Neuronal stem cell (in vitro differentiated cells): Measurements from ENCODE around the gene PTGES3L.

ENCODE experiments used
- DNase-seq: peaks from one replicate; pipeline ENCODE4 v3.0.0-alpha.2; 2013; ENCODE audit warnings: low spot score
- H2AFZ ChIP-seq: one replicate; pipeline ENCODE4 v1.6.1; 2013; ENCODE audit warnings: mild to moderate bottlenecking, low read length, inconsistent platforms
- H2AK5ac ChIP-seq: 2 replicates; pipeline ENCODE4 v1.6.1; 2013; ENCODE audit warnings: low read depth, mild to moderate bottlenecking, inconsistent platforms, low read length, moderate library complexity, mixed read lengths
- H2BK120ac ChIP-seq: 2 replicates; pipeline ENCODE4 v1.6.1; 2013; ENCODE audit warnings: low read depth, mild to moderate bottlenecking, inconsistent platforms, low read length, moderate library complexity, mixed read lengths
- H2BK12ac ChIP-seq: one replicate; pipeline ENCODE4 v1.6.1; 2013; ENCODE audit warnings: low read length, inconsistent platforms
- H2BK15ac ChIP-seq: 2 replicates; pipeline ENCODE4 v1.6.1; 2013; ENCODE audit warnings: mild to moderate bottlenecking, low read length, inconsistent platforms, mixed read lengths
- H2BK5ac ChIP-seq: one replicate; pipeline ENCODE4 v1.6.1; 2013; ENCODE audit warnings: inconsistent platforms, mild to moderate bottlenecking, low read length, moderate library complexity
- H3K14ac ChIP-seq: one replicate; pipeline ENCODE4 v1.6.1; 2013; ENCODE audit warnings: low read length, inconsistent platforms
- H3K18ac ChIP-seq: 2 replicates; pipeline ENCODE4 v1.6.1; 2013; ENCODE audit warnings: low read length, inconsistent platforms
- H3K23ac ChIP-seq: 2 replicates; pipeline ENCODE4 v1.6.1; 2013; ENCODE audit warnings: low read depth, mild to moderate bottlenecking, mixed read lengths, low read length, inconsistent platforms; ENCODE audit not compliant: poor library complexity
- H3K27ac ChIP-seq: replicated peaks from 3 replicates; pipeline ENCODE4 v1.5.1; 2013; ENCODE audit warnings: low read length, inconsistent platforms
- H3K27me3 ChIP-seq, 3 experiments: 2 replicates each; pipeline ENCODE4 v1.6.1; 2013; ENCODE audit warnings: low read length in 3 of 3, mild to moderate bottlenecking in 2 of 3, inconsistent platforms in 1 of 3, low read depth in 1 of 3, mixed read lengths in 1 of 3, moderate library complexity in 1 of 3; ENCODE audit not compliant: control insufficient read depth in 3 of 3, insufficient read depth in 3 of 3
- H3K36me3 ChIP-seq, 2 donors: replicated peaks in 1 of 2; 2 replicates each; pipeline ENCODE4 v1.6.1; 2013; ENCODE audit warnings: low read length in 2 of 2; ENCODE audit not compliant: control insufficient read depth in 2 of 2, insufficient read depth in 2 of 2
- H3K4ac ChIP-seq: 2 replicates; pipeline ENCODE4 v1.6.1; 2013; ENCODE audit warnings: inconsistent platforms, mild to moderate bottlenecking, low read length, moderate library complexity
- H3K4me1 ChIP-seq, 2 donors: 1 replicate in 1 of 2; 2 replicates in 1 of 2; pipeline ENCODE4 v1.6.1; 2013; ENCODE audit warnings: low read length in 2 of 2, low read depth in 1 of 2; ENCODE audit not compliant: control insufficient read depth in 2 of 2, insufficient read depth in 1 of 2
- H3K4me2 ChIP-seq: one replicate; pipeline ENCODE4 v1.6.1; 2013; ENCODE audit warnings: mild to moderate bottlenecking, low read length, inconsistent platforms; ENCODE audit not compliant: insufficient read depth, poor library complexity, severe bottlenecking
- H3K4me3 ChIP-seq, 2 donors: 2 replicates each; pipeline ENCODE4 v1.5.1; 2013; ENCODE audit warnings: low read length in 2 of 2, mild to moderate bottlenecking in 2 of 2, inconsistent platforms in 1 of 2, moderate library complexity in 1 of 2
- H3K79me1 ChIP-seq: one replicate; pipeline ENCODE4 v1.6.1; 2013; ENCODE audit warnings: low read depth, mild to moderate bottlenecking, inconsistent platforms, low read length, moderate library complexity
- H3K9ac ChIP-seq: one replicate; pipeline ENCODE4 v1.6.1; 2013; ENCODE audit warnings: mild to moderate bottlenecking, low read depth, low read length, inconsistent platforms; ENCODE audit not compliant: poor library complexity
- H3K9me3 ChIP-seq, 2 donors: replicated peaks in 1 of 2; 2 replicates each; pipeline versions ENCODE3 to v1.6.1; 2013; ENCODE audit warnings: low read length in 2 of 2, mild to moderate bottlenecking in 2 of 2, inconsistent platforms in 1 of 2, low read depth in 1 of 2, mixed read lengths in 1 of 2, moderate library complexity in 1 of 2; ENCODE audit not compliant: control insufficient read depth in 2 of 2, insufficient read depth in 1 of 2
- H4K8ac ChIP-seq: one replicate; pipeline ENCODE4 v1.6.1; 2013; ENCODE audit warnings: low read depth, mild to moderate bottlenecking, inconsistent platforms, low read length, moderate library complexity
- H4K91ac ChIP-seq: one replicate; pipeline ENCODE4 v1.6.1; 2013; ENCODE audit warnings: low read length, low read depth, mild to moderate bottlenecking, inconsistent platforms; ENCODE audit not compliant: poor library complexity
- WGBS, 2 donors: extraction: QIAGEN DNeasy Blood & Tissue Kit; methylation state at CpG; one replicate each; pipeline ENCODE4 v1.1.7; 2013; ENCODE audit warnings: missing lambda C conversion rate in 2 of 2, mixed read lengths in 1 of 2; ENCODE audit not compliant: insufficient read length in 2 of 2, insufficient replicate concordance in 1 of 2; ENCODE audit errors: extremely low coverage in 2 of 2; 5-methylcytosine and 5-hydroxymethylcytosine counted together

Gene PTGES3L

GRCh38 chr17:43024407-43025289 is 44.8 kb upstream of the PTGES3L start, which contains the start of gene RND2:
Gene RND2, plus strand, starts transcription at chr17:43025231. Its CDS starts 117 bp downstream, at chr17:43025348.
- H4K8ac ChIP-seq = no peak within 1 kb of the TSS
- peak within 1 kb of the TSS; percentile 92 for H2AFZ ChIP-seq
- no peak within 1 kb of the TSS for H4K91ac ChIP-seq
- peak within 1 kb of the TSS; percentile 99 for H3K18ac ChIP-seq
- H3K79me1 ChIP-seq = peaks cover 4% of the 10 kb centered on the region
- H3K9ac ChIP-seq = peak within 1 kb of the TSS; percentile 96
- H3K4me3 ChIP-seq = peak within 1 kb of the TSS; percentile 73 to 93
- peaks cover 0 to 1% of the 10 kb centered on the region in 2 donors for H3K9me3 ChIP-seq
- peak; percentile 97 for DNase-seq
- peak within 1 kb of the TSS; percentile 99 for H3K4me2 ChIP-seq
- peak within 1 kb of the TSS; percentile 96 for H3K27ac ChIP-seq
- H3K36me3 ChIP-seq = peaks cover 0 to 12% of the 10 kb centered on the region in 2 donors
- H3K27me3 ChIP-seq = no peaks in the 10 kb centered on the region
- peak within 1 kb of the TSS; percentile 93 for H2BK12ac ChIP-seq
- H3K23ac ChIP-seq = peak within 1 kb of the TSS; percentile 78
- no CpG with 5 or more reads among the region's 61 CpGs for WGBS, 2 donors
- H3K4ac ChIP-seq = peak within 1 kb of the TSS; percentile 58
- H2BK120ac ChIP-seq = no peak within 1 kb of the TSS
- peak within 1 kb of the TSS; percentile 96 for H2BK5ac ChIP-seq
- H2BK15ac ChIP-seq = peak within 1 kb of the TSS; percentile 100
- peak within 1 kb of the TSS; percentile 97 for H3K14ac ChIP-seq
- peaks cover 18 to 32% of the 10 kb centered on the region in 2 donors for H3K4me1 ChIP-seq
- peak within 1 kb of the TSS; percentile 95 for H2AK5ac ChIP-seq

- Histone ChIP-seq H3K18ac (peak within 1 kb of the TSS; percentile 25), H3K79me1 (peaks cover 11% of the 10 kb centered on the region), H2BK15ac (peak within 1 kb of the TSS; percentile 2), H3K23ac (peak within 1 kb of the TSS; percentile 87), H3K4me1 (peaks cover 18 to 45% of the 10 kb centered on the region in 2 donors), H3K4ac (no peak within 1 kb of the TSS), H2BK5ac (peak within 1 kb of the TSS; percentile 85), H4K91ac (no peak within 1 kb of the TSS), H3K14ac (peak within 1 kb of the TSS; percentile 95), H3K27ac (peak within 1 kb of the TSS; percentile 57), H3K27me3 (no peaks in the 10 kb centered on the region), H2BK12ac (peak within 1 kb of the TSS; percentile 1), H2BK120ac (no peak within 1 kb of the TSS), H3K36me3 (peaks cover 0 to 3% of the 10 kb centered on the region in 2 donors), H3K4me3 (peak within 1 kb of the TSS; percentile 89 to 97), H2AFZ (peak within 1 kb of the TSS; percentile 98), H2AK5ac (peak within 1 kb of the TSS; percentile 20), H3K9me3 (no peaks in the 10 kb centered on the region), H3K4me2 (peak within 1 kb of the TSS; percentile 83), H3K9ac (peak within 1 kb of the TSS; percentile 97), H4K8ac (no peak within 1 kb of the TSS)
- DNase-seq = peak; percentile 71
- no CpG with 5 or more reads among the region's 80 CpGs for WGBS, 2 donors
Measured at GRCh38 chr17:43021741-43022512, 42.0 kb upstream of the PTGES3L start, which contains the start of gene VAT1. Gene VAT1, minus strand, starts transcription at chr17:43022385. Its CDS starts 63 bp downstream, at chr17:43022322.

- H4K91ac ChIP-seq = no peak overlapping the region
- peaks cover 17 to 48% of the 10 kb centered on the region in 2 donors for H3K4me1 ChIP-seq
- H2AFZ ChIP-seq = peak overlapping the region; percentile 98
- H3K27ac ChIP-seq = no peak overlapping the region
- peak overlapping the region; percentile 2 for H2BK15ac ChIP-seq
- H2BK5ac ChIP-seq = peak overlapping the region; percentile 85
- H3K18ac ChIP-seq = peak overlapping the region; percentile 25
- H3K9ac ChIP-seq = peak overlapping the region; percentile 97
- peak overlapping the region; percentile 40 for H3K14ac ChIP-seq
- DNase-seq = peak; percentile 39
- no peak overlapping the region for H4K8ac ChIP-seq
- peaks cover 11% of the 10 kb centered on the region for H3K79me1 ChIP-seq
- H2BK12ac ChIP-seq = peak overlapping the region; percentile 28
- peak overlapping the region; percentile 89 to 97 for H3K4me3 ChIP-seq
- peak overlapping the region; percentile 87 for H3K23ac ChIP-seq
- peak overlapping the region; percentile 83 for H3K4me2 ChIP-seq
- H3K27me3 ChIP-seq = no peaks in the 10 kb centered on the region
- no peaks in the 10 kb centered on the region for H3K9me3 ChIP-seq
- H3K36me3 ChIP-seq = peaks cover 7 to 8% of the 10 kb centered on the region in 2 donors
- no peak overlapping the region for H3K4ac ChIP-seq
- H2BK120ac ChIP-seq = no peak overlapping the region
- no CpG with 5 or more reads among the region's 40 CpGs for WGBS, 2 donors
- peak overlapping the region; percentile 20 for H2AK5ac ChIP-seq
Measured at GRCh38 chr17:43020789-43021740, 41.2 kb upstream of the PTGES3L start.
